OCI-LY3 (cell line): Measurements from ENCODE around the gene EIF5A.

Experiments
- H2AFZ ChIP-seq: fragments of 200-600, 300-600 bp; shearing (Covaris generic); 2 replicates; pipeline ENCODE4 v1.6.0; 2014; ENCODE audit warnings: antibody characterized with exemption, low read depth, low read length
- H3K27ac ChIP-seq: fragments of 200-600, 300-600 bp; sonication (generic); 2 replicates; pipeline ENCODE4 v1.5.1; 2014; ENCODE audit warnings: mild to moderate bottlenecking, low read length, moderate library complexity, mixed read lengths
- H3K27me3 ChIP-seq: fragments of 200-600, 300-600 bp; sonication (generic); 2 replicates; pipeline ENCODE4 v1.6.1; 2014; ENCODE audit warnings: low read depth, low read length, mixed read lengths
- H3K36me3 ChIP-seq: fragments of 200-600, 300-600 bp; sonication (generic); replicated peaks from 2 replicates; pipeline ENCODE3; 2014; ENCODE audit warnings: low read depth, low read length, mixed read lengths
- H3K4me1 ChIP-seq: fragments of 300-600, 200-600 bp; sonication (generic); 2 replicates; pipeline ENCODE4 v1.6.1; 2014; ENCODE audit warnings: low read length, mixed read lengths
- H3K4me2 ChIP-seq: fragments of 200-600, 300-600 bp; sonication (generic); 2 replicates; pipeline ENCODE4 v1.6.1; 2014; ENCODE audit warnings: low read length, mixed read lengths
- H3K4me3 ChIP-seq: fragments of 300-600, 200-600 bp; sonication (generic); 2 replicates; pipeline ENCODE4 v1.5.1; 2014; ENCODE audit warnings: antibody characterized with exemption, mild to moderate bottlenecking, low read length, moderate library complexity
- H3K79me2 ChIP-seq: fragments of 300-600, 200-600 bp; shearing (Covaris generic); 2 replicates; pipeline ENCODE4 v1.6.1; 2014; ENCODE audit warnings: mild to moderate bottlenecking, low read length, mixed read lengths
- H3K9ac ChIP-seq: fragments of 300-600, 200-600 bp; shearing (Covaris generic); 2 replicates; pipeline ENCODE4 v1.6.0; 2014; ENCODE audit warnings: mild to moderate bottlenecking, low read length, moderate library complexity
- H3K9me3 ChIP-seq: fragments of 200-600, 300-600 bp; shearing (Covaris generic); 2 replicates; pipeline ENCODE4 v1.6.1; 2014; ENCODE audit warnings: low read length, mixed read lengths; ENCODE audit not compliant: insufficient read depth
- H4K20me1 ChIP-seq: fragments of 200-600, 300-600 bp; sonication (generic); 2 replicates; pipeline ENCODE4 v1.6.1; 2016; ENCODE audit warnings: low read length, mixed read lengths; ENCODE audit not compliant: insufficient read depth
- CTCF ChIP-seq: fragments of 200-600, 300-600 bp; sonication (generic); IDR thresholded peaks from 2 replicates; pipeline ENCODE4 v1.5.1; 2014; ENCODE audit warnings: antibody characterized with exemption, low read length, low read depth
- EZH2phosphoT487 ChIP-seq: fragments of 200-600 bp; shearing (Covaris generic); IDR thresholded peaks from 2 replicates; pipeline ENCODE4 v1.6.1; 2018; ENCODE audit warnings: antibody characterized with exemption, mixed run types, low read depth

Gene EIF5A

DNA sequence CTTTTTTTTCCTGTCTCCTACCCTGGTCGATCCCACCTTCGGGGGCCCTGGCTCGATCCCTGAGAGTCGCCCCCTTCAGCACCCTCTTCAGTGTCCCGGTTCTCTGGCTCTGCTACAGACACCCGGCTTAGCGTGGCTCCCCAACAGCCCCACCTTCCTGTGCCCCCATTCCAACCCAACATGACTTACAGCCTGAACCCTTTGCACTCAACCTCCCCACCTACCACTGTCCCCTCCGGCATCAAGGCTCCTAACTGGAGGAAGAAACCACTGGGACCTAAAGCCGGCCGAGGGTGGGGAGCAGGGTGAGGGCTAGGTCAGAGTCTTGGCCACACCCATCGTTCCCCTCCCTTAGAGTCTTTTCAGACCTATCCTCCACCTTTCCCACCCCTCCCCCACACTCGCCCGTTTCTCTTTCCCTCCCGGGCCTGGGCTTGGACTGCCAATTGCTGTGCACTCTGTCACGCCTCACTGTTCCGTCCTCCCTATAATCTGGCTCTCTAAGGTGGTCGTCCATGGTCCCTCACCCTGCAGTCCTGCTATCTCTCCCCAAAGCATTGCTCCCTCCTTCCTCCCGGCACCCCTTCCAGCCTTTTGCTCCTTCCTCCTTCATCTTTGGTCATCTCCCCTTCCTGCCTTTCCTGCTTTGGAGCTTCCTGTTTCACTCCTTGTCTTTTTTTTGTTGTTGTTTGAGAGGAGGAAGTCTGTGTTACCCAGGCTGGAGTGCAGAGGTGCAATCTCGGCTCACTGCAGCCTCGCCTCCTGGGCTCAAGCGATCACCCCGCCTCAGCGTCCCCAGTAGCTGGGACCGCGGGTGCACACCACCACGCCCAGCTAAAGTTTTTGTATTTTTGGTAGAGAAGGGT, 44.3 kb upstream of the EIF5A start:
- Histone ChIP-seq H3K79me2 (no peaks in the 10 kb centered on the region), H3K4me1 (0 out of 2 replicates have a peak, but pooled peaks cover 2% of the 10 kb centered on the region), H2AFZ (peak overlapping the region; percentile 40; the same call in 1 of the 2 replicates), H3K4me3 (0 out of 2 replicates have a peak overlapping the region, but pooled peaks have one; percentile 26), H3K9ac (no peak overlapping the region), H3K27ac (no peak overlapping the region), H3K4me2 (peak overlapping the region; percentile 48), H3K27me3 (no peaks in the 10 kb centered on the region), H4K20me1 (no peaks in the 10 kb centered on the region), H3K36me3 (no peaks in the 10 kb centered on the region), H3K9me3 (no peaks in the 10 kb centered on the region)
- no peak for TF ChIP-seq EZH2phosphoT487
- no peak for TF ChIP-seq CTCF

GRCh38 chr17:7263801-7264078, 43.7 kb upstream of the EIF5A start:
- no peaks in the 10 kb centered on the region for H3K27me3 ChIP-seq
- TF ChIP-seq EZH2phosphoT487 (no peak), CTCF (no peak)
- no peak overlapping the region for H3K27ac ChIP-seq
- H3K4me2 ChIP-seq: no peak overlapping the region
- no peaks in the 10 kb centered on the region for H4K20me1 ChIP-seq
- H3K36me3 ChIP-seq: no peaks in the 10 kb centered on the region
- 0 out of 2 replicates have a peak, but pooled peaks cover 2% of the 10 kb centered on the region for H3K4me1 ChIP-seq
- H3K4me3 ChIP-seq: no peak overlapping the region
- H3K9me3 ChIP-seq: no peaks in the 10 kb centered on the region
- H2AFZ ChIP-seq: no peak overlapping the region
- H3K79me2 ChIP-seq: no peaks in the 10 kb centered on the region
- H3K9ac ChIP-seq: no peak overlapping the region

GRCh38 chr17:7266784-7267183, 40.6 kb upstream of the EIF5A start:
- H3K79me2 ChIP-seq: no peaks in the 10 kb centered on the region
- H3K9me3 ChIP-seq: no peaks in the 10 kb centered on the region
- H3K36me3 ChIP-seq: no peaks in the 10 kb centered on the region
- no peak overlapping the region for H3K4me2 ChIP-seq
- no peak overlapping the region for H3K4me3 ChIP-seq
- H3K9ac ChIP-seq: no peak overlapping the region
- H4K20me1 ChIP-seq: no peaks in the 10 kb centered on the region
- no peak for TF ChIP-seq CTCF
- no peak for TF ChIP-seq EZH2phosphoT487
- no peak overlapping the region for H2AFZ ChIP-seq
- no peaks in the 10 kb centered on the region for H3K27me3 ChIP-seq
- no peak overlapping the region for H3K27ac ChIP-seq
- H3K4me1 ChIP-seq: 0 out of 2 replicates have a peak, but pooled peaks cover 2% of the 10 kb centered on the region

DNA sequence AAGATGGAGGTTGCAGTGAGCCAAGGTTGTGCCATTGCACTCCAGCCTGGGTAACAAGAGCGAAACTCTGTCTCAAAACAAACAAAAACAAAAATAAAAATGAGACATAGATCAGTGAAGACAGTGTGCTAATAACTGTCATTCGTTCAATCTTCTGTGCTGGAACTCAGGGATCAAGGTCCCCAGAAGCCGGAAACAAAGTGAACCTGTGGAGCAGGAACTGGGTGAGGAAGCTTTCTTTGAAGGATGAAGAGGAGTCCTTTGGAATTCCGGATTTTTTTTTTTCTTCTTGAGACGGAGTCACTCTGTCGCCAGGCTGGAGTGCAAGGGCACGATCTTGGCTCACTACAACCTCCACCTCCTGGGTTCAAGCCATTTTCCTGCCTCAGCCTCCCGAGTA, 28.0 kb upstream of the EIF5A start:
- H3K27me3 ChIP-seq: no peaks in the 10 kb centered on the region
- H3K9ac ChIP-seq: no peak overlapping the region
- no peaks in the 10 kb centered on the region for H4K20me1 ChIP-seq
- no peak overlapping the region for H3K27ac ChIP-seq
- H3K79me2 ChIP-seq: no peaks in the 10 kb centered on the region
- no peaks in the 10 kb centered on the region for H3K9me3 ChIP-seq
- H3K36me3 ChIP-seq: no peaks in the 10 kb centered on the region
- no peak overlapping the region for H3K4me2 ChIP-seq
- H3K4me3 ChIP-seq: no peak overlapping the region
- peaks cover 15% of the 10 kb centered on the region for H3K4me1 ChIP-seq
- H2AFZ ChIP-seq: no peak overlapping the region
- TF ChIP-seq CTCF (no peak), EZH2phosphoT487 (no peak)
